ENCODE measurements around the gene DIPK1B.

The DIPK1B gene

DNA sequence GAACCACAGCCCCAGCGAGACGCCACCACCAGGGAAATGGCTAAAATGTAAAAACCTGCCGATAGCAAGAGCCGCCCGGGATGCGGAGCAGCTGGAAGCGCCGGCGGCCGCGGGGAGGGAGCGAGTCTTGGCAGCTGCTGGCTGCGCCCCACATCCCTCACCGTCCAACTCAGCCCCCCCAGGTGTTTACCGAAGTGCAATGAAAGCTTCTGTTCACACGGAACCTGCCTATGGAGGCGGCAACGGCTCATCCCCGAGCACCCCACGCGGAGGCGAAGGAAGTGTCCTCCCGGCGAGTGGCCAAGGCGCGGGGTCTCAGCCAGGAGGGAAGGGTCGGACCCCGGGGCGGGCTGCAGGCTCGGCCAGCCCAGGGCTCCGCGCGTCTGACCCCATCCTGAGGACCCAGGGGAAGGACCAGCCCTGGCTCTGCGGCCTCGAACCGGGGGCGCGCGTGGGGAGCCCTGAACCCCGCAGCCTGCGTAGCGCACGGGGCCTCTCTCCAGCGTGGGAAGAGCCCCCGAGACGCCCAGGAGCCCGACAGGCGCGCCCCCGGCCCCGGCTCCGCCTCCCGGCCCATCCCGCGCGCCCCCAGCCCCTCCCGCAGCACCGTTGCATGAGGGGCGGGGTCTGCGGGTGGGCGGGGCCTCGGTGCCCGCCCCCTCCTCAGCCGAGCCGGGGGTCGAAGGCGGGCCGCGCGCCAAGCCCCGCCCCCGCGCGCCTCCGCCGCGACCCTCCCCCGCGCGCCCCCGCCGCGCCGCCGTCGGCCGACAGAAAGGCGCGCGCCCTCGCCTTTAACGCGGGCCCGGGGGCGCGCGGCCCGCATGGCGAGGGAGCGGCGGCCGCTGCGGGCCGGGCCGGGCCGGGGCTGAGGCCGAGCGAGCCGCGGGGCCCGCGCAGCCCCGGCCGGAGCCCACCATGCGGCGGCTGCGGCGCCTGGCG, at the start of gene DIPK1B:
Gene DIPK1B, plus strand, starts transcription at position 822 of the 939 bp plus-strand sequence. Its CDS starts 94 bp downstream, at position 916.
- TF ChIP-seq, protein P1, sequence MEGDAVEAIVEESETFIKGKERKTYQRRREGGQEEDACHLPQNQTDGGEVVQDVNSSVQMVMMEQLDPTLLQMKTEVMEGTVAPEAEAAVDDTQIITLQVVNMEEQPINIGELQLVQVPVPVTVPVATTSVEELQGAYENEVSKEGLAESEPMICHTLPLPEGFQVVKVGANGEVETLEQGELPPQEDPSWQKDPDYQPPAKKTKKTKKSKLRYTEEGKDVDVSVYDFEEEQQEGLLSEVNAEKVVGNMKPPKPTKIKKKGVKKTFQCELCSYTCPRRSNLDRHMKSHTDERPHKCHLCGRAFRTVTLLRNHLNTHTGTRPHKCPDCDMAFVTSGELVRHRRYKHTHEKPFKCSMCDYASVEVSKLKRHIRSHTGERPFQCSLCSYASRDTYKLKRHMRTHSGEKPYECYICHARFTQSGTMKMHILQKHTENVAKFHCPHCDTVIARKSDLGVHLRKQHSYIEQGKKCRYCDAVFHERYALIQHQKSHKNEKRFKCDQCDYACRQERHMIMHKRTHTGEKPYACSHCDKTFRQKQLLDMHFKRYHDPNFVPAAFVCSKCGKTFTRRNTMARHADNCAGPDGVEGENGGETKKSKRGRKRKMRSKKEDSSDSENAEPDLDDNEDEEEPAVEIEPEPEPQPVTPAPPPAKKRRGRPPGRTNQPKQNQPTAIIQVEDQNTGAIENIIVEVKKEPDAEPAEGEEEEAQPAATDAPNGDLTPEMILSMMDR (conservative IDR thresholded peaks at IDR 0.05; ENCODE audit: low read depth, low read length) = no peak
- DNase-seq (ENCODE audit: low read depth) = no peak
- H3K4me3 ChIP-seq (ENCODE audit: low read length) = peak within 1 kb of the TSS; percentile 55

DNA sequence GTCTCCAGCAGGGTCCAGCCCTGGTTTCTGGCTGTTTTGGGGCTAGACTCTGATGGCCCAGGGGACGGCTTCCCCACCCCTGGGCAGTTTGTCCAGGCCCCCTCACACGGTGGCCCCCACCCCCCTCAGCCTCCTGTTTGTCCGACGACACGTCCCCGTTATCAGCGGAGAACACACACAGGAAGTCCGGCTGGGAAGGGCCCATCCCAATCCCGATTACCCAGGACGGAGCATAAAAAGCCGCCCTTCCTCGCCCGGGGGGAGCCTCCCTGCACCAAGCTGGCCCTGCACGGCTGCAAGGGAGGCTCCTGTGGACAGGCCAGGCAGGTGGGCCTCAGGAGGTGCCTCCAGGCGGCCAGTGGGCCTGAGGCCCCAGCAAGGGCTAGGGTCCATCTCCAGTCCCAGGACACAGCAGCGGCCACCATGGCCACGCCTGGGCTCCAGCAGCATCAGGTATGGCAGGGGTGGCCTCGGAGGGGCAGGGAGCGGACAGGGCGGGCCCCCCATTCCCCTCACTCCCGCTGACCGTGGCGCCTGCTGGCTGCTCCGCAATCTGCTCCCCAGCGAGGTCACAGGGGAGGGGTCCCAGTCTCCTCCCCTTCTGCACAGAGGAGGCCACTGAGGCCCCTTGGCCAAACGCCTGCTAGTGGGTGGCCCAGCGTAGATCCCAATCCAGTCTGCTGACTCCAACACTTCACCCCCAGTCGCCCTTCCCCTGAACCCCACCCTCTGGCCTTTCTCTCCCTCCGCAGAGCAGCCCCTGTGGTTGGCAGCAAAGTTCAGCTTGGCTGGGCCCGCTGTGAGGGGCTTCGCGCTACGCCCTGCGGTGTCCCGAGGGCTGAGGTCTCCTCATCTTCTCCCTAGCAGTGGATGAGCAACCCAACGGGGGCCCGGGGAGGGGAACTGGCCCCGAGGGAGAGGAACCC, 49.5 kb upstream of the DIPK1B start, which contains the start of gene EGFL7:
Gene EGFL7, plus strand, starts transcription at position 261 of the 926 bp plus-strand sequence. CDS start 5,367 bp downstream, outside the sequence.
- H3K4me3 ChIP-seq (ENCODE audit: low read length) = no peak within 1 kb of the TSS
- TF ChIP-seq, protein P1 (conservative IDR thresholded peaks at IDR 0.05; ENCODE audit: low read depth, low read length) = no peak
- no peak for DNase-seq (ENCODE audit: low read depth)

DNA sequence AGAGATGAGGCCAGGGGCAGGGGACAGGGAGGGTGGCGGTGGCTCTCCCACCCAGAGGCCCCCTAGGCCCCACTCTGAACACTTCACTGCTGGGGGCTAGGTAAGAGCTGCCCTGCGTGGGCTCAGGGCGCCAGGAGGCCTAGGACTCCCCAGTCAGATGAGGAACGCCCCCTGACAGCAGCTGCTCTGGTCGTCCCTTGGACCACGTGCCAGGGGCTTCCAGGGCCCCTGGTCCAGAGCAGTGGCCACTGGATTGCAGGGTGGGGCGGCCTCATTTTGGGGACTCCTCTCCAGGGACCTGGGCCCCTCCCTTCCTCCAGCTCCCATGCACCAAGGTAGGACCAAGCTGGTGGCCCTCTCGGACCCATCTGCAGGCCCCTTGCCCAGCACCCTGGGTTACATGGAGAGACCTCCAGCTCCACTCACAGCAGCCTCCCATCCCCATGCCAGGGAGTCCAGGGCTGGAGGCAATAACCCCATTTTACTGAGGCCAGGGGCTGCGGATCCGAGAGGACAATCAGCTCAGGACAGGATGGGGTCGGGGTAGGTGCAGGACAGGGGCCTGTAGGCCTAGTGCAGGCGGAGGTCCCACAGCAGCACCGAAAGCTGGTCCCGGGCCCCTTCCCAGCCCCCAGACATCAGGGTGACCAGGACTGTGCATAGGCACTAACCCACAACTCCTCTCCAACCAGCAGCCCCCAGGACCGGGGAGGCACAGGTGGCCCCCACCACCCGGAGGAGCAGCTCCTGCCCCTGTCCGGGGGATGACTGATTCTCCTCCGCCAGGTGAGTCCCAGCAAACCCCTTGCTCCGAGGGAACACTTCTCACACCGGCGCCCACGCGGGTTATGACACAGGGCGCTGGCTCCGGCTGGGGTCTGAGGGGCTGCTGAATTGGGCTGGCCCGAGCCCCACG, 48.1 kb upstream of the DIPK1B start:
- no peak overlapping the region for H3K4me3 ChIP-seq (ENCODE audit: low read length)
- TF ChIP-seq, protein P1 (conservative IDR thresholded peaks at IDR 0.05; ENCODE audit: low read depth, low read length) = no peak
- DNase-seq (ENCODE audit: low read depth) = no peak

DNA sequence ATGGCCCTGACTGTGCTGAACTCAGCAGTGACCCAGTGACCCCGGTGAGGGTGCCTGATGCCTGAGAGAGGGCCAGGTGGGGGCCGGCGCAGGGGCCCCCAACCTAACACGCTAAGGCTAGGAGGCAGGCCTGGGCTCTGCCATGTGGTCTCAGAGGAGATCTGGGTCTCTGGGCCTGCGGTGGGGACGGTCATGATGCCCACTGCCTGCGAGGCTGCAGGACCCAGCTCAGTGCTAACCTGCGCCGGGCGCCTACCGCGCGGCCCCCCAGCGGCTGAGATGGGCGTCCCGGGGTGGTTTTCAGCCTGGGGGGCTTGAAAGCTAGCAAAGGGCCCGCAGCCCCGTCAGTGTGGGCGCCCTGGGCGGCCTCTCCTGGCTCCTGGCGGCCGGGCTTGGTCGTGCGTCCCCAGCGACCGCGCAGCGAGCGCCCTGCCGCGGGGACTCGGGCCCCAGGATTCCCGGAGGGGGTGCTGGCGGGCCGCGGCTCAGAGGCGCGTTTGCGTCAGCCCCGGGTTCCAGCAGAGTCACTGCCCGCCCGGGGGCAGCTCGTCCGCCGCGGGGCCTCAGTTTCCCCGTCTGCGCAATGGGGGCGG, 47.2 kb upstream of the DIPK1B start:
- TF ChIP-seq, protein P1 (conservative IDR thresholded peaks at IDR 0.05; ENCODE audit: low read depth, low read length) = no peak
- DNase-seq (ENCODE audit: low read depth) = no peak

DNA sequence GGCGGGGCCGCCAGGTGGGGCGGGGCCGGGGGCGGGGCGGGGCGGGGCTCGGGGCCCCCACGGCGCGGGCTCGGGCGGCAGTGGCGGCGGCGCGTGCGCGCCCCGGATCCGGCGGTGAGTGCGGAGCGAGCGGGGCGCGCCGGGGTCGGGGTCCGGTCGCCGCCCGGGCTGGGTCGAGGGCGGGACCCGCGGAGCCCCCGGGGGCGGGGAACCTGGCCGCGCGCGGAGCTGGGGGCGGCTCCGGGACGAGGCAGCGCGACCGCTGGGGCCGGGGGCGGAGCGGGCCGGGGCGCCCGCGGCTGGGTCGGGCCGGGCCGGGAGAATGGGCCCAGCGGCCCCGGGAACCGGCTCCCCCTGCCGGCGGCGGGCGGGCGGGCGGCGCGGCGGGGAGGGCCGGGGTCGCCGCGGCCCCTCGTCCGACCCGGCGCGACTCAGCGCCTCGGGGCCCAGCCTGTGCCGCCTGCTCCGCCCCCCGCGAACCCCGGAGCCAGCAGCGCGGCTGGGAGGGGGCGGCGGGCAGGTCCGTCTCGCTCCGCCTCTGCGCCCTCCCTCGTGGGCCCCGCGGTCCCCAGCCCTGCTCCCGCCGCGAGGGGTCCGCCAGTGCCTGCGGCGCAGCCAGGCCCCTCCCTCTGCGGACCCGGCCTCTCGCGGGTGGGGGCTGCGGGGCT, 46.5 kb upstream of the DIPK1B start:
- H3K4me3 ChIP-seq (ENCODE audit: low read length) = no peak overlapping the region
- TF ChIP-seq, protein P1 (conservative IDR thresholded peaks at IDR 0.05; ENCODE audit: low read depth, low read length) = no peak
- no peak for DNase-seq (ENCODE audit: low read depth)

More for the DNA sequence above, 47.2 kb upstream of the DIPK1B start:
- peak overlapping the region; percentile 25 for H3K4me3 ChIP-seq (ENCODE audit: low read length)
